GM12878 (cell line): Measurements from ENCODE around the gene TES.

ENCODE experiments used
- CTCF ChIP-seq, 3 experiments: IDR thresholded peaks in 2 of 3; conservative IDR thresholded peaks in 1 of 3; 2 replicates each; pipeline ENCODE4 v1.5.1; 2011; ENCODE audit warnings: low read depth in 3 of 3, low read length in 3 of 3, mild to moderate bottlenecking in 3 of 3, control low read depth in 2 of 3, moderate library complexity in 2 of 3, inconsistent platforms in 1 of 3, mixed read lengths in 1 of 3; ENCODE audit not compliant: control insufficient read depth in 2 of 3, insufficient read depth in 1 of 3; ENCODE audit errors: extremely low read depth in 1 of 3
- E2F4 ChIP-seq: IDR thresholded peaks from 2 replicates; pipeline ENCODE4 v1.6.1; 2012; ENCODE audit warnings: low read depth, low read length, improper control_type of control experiment
- GABPA ChIP-seq: IDR thresholded peaks from 2 replicates; pipeline ENCODE4 v1.6.1; 2014; ENCODE audit warnings: antibody characterized with exemption, low read depth, mild to moderate bottlenecking, inconsistent platforms
- HDAC6 ChIP-seq: fragments of 200-600 bp; sonication (generic); IDR thresholded peaks from one replicate; pipeline ENCODE4 v1.8.0; 2017; ENCODE audit warnings: antibody characterized with exemption; ENCODE audit not compliant: unreplicated experiment
- JUNB ChIP-seq: IDR thresholded peaks from 2 replicates; pipeline ENCODE4 v1.6.1; 2016; ENCODE audit warnings: antibody characterized with exemption, mild to moderate bottlenecking
- JUND ChIP-seq: IDR thresholded peaks from 2 replicates; pipeline ENCODE4 v1.6.1; 2012; ENCODE audit warnings: low read depth, mild to moderate bottlenecking, low read length, improper control_type of control experiment, moderate library complexity
- LARP7 ChIP-seq: fragments of 450-650 bp; IDR thresholded peaks from 2 replicates; pipeline ENCODE4 v1.6.1; 2017; ENCODE audit warnings: mild to moderate bottlenecking
- MAX ChIP-seq: IDR thresholded peaks from 2 replicates; pipeline ENCODE4 v1.6.1; 2012; ENCODE audit warnings: low read depth, low read length, improper control_type of control experiment
- MYC ChIP-seq: IDR thresholded peaks from 2 replicates; pipeline ENCODE4 v1.6.1; 2011; ENCODE audit warnings: mild to moderate bottlenecking, low read length, moderate library complexity, inconsistent platforms; ENCODE audit not compliant: insufficient read depth, insufficient replicate concordance, insufficient read length, severe bottlenecking
- NR2C1 ChIP-seq: fragments of 450-650 bp; IDR thresholded peaks from 2 replicates; pipeline ENCODE4 v1.6.1; 2017; ENCODE audit warnings: antibody characterized with exemption, mild to moderate bottlenecking, moderate library complexity
- POLR2A ChIP-seq: IDR thresholded peaks from 2 replicates; pipeline ENCODE4 v1.6.1; 2011; ENCODE audit warnings: low read depth, mild to moderate bottlenecking, low read length
- PRDM15 ChIP-seq: fragments of 450-650 bp; formaldehyde crosslinking; IDR thresholded peaks from 2 replicates; pipeline ENCODE4 v1.4.0; 2020; ENCODE audit warnings: mild to moderate bottlenecking, moderate library complexity
- SREBF2 ChIP-seq: IDR thresholded peaks from 2 replicates; pipeline ENCODE4 v1.6.1; 2012; ENCODE audit warnings: mild to moderate bottlenecking, low read length

- TF ChIP-seq JUND (no peak), CTCF (IDR thresholded peaks at IDR 0.05 in 2 of 3, conservative IDR thresholded peaks at IDR 0.05 in 1 of 3; ENCODE audit: control insufficient read depth in 2 of 3, extremely low read depth in 1 of 3, insufficient read depth in 1 of 3, low read depth in 3 of 3, low read length in 3 of 3) (no peak), JUNB (no peak), HDAC6 (no peak), GABPA (no peak), NR2C1 (no peak), LARP7 (no peak), MAX (no peak), E2F4 (no peak), PRDM15 (CRISPR knock-in tag) (no peak), POLR2A (no peak), SREBF2 (no peak), MYC (no peak)
These were observed 82.0 kb downstream of the TES start for GRCh38 chr7:116292381-116292780.
